Right lobe of liver (tissue), 4 donors: ENCODE results near the gene SPDYE6.
"Not testable (repeated sequence)": the region's sequence is repeated elsewhere in the genome, so short reads cannot be mapped to it uniquely, and the experiment has no call there.

Source experiments
- CTCF ChIP-seq, 4 donors: fragments of 200-600 bp in 3 of 4; fragments of 450-650 bp in 1 of 4; IDR thresholded peaks; one replicate each; pipeline versions ENCODE4 v1.5.1 to v1.8.0; 2016 to 2022; ENCODE audit warnings: antibody characterized with exemption in 4 of 4, mild to moderate bottlenecking in 2 of 4
- POLR2A ChIP-seq: fragments of 450-650 bp; IDR thresholded peaks from one replicate; pipeline ENCODE4 v1.6.1; 2017; ENCODE audit warnings: antibody characterized with exemption, mild to moderate bottlenecking
- donor health status: DM: no; HTN: no; CAD: no.
- donor health status: DM: no; HTN: no; CAD: no.
- donor health status: DM: no; HTN: yes; CAD: no.

GRCh38 chr7:102365390-102365789 is 9.1 kb upstream of the SPDYE6 start:
- TF ChIP-seq CTCF (IDR thresholded peaks at IDR 0.05); POLR2A: not testable (repeated sequence)
